HCT116 (cell line): Measurements from ENCODE around the gene CAPZB. TPM values are rescaled to one million over a fixed set of nuclear protein-coding genes. Genes with fewer than 3 reads are reported as not detected.

Experiments
- ATAC-seq: fragments of 200-7000 bp; cut with Tn5 transposase; 2 replicates; pipeline ENCODE4 v1.9.1; 2020; ENCODE audit warnings: mild to moderate bottlenecking, moderate library complexity
- BruUV-seq: library from RNA; stranded (reverse); fragments of 400-500 nt; replicated peaks from 2 replicates; lab custom pipeline; 2021; lab: Mats Ljungman, UMichigan
- CTCF ChIA-PET: fragments of 300-600 bp; sonication (Branson Sonifier 250); formaldehyde crosslinking; loops from one replicate; lab custom pipeline; 2021; ENCODE audit warnings: antibody characterized with exemption; lab: Charles Lee
- POLR2A ChIA-PET: fragments of 300-600, 350-600 bp; sonication (Branson Sonifier 250); formaldehyde crosslinking; loops from one replicate; lab custom pipeline; 2021; ENCODE audit warnings: antibody characterized with exemption; lab: Charles Lee
- RAD21 ChIA-PET, 2 experiments: fragments of 300-600 bp; sonication (Branson Sonifier 250); formaldehyde crosslinking; loops; one replicate each; lab custom pipeline; 2023; ENCODE audit warnings: low total read pairs in 2 of 2; ENCODE audit not compliant: uncharacterized antibody in 2 of 2, unreplicated experiment in 2 of 2, low non-redundant PET in 1 of 2; lab: Charles Lee
- DNase-seq: peaks from one replicate; pipeline ENCODE4 v3.0.0-alpha.2; 2010; ENCODE audit warnings: low read depth, low spot score
- H2AFZ ChIP-seq: fragments of 200-600 bp; shearing (Covaris generic), sonication (generic); 2 replicates; pipeline ENCODE4 v1.6.1; 2017; ENCODE audit warnings: low read depth, mixed run types, mixed read lengths, antibody characterized with exemption, low read length; ENCODE audit not compliant: poor library complexity, severe bottlenecking
- H3K27ac ChIP-seq: 2 replicates; pipeline ENCODE4 v1.5.1; 2012; ENCODE audit warnings: low read depth, low read length
- H3K27me3 ChIP-seq: fragments of 200-600 bp; sonication (generic); 2 replicates; pipeline ENCODE4 v1.6.1; 2016; ENCODE audit warnings: mixed run types, low read length, mixed read lengths; ENCODE audit not compliant: insufficient read depth
- H3K36me3 ChIP-seq, 2 experiments: fragments of 200-500 bp in 1 of 2; fragments of 200-600 bp in 1 of 2; sonication (Bioruptor generic) in 1 of 2; sonication (generic) in 1 of 2; 2 replicates each; pipeline versions ENCODE4 v1.5.1 to v1.6.1; 2014 to 2016; ENCODE audit warnings: low read length in 2 of 2, inconsistent platforms in 1 of 2, mixed read lengths in 1 of 2, mixed run types in 1 of 2; ENCODE audit not compliant: insufficient read depth in 2 of 2, control insufficient read depth in 1 of 2
- H3K4me1 ChIP-seq, 2 experiments: fragments of 200-600 bp in 1 of 2; sonication (generic) in 1 of 2; 2 replicates each; pipeline versions ENCODE4 v1.5.1 to v1.6.1; 2012 to 2017; ENCODE audit warnings: low read length in 2 of 2, inconsistent platforms in 1 of 2, mild to moderate bottlenecking in 1 of 2, mixed read lengths in 1 of 2, mixed run types in 1 of 2, moderate library complexity in 1 of 2; ENCODE audit not compliant: insufficient read depth in 2 of 2, control insufficient read depth in 1 of 2
- H3K4me2 ChIP-seq: fragments of 200-600 bp; sonication (generic); 2 replicates; pipeline ENCODE4 v1.6.1; 2017; ENCODE audit warnings: mixed run types, low read length, mixed read lengths
- H3K4me3 ChIP-seq, 2 experiments: fragments of 200-600 bp in 1 of 2; sonication (generic) in 1 of 2; replicated peaks in 1 of 2; 2 replicates each; pipeline ENCODE4 v1.5.1; 2011 to 2016; ENCODE audit warnings: low read length in 2 of 2, control low read depth in 1 of 2, low read depth in 1 of 2, mild to moderate bottlenecking in 1 of 2, mixed read lengths in 1 of 2, mixed run types in 1 of 2
- H3K79me2 ChIP-seq: fragments of 200-600 bp; sonication (generic); 2 replicates; pipeline ENCODE4 v1.6.1; 2017; ENCODE audit warnings: mild to moderate bottlenecking, mixed run types, low read length, moderate library complexity, mixed read lengths; ENCODE audit not compliant: insufficient read depth
- H3K9ac ChIP-seq: fragments of 200-600 bp; sonication (generic); 2 replicates; pipeline ENCODE4 v1.6.1; 2016; ENCODE audit warnings: low read length, mixed read lengths
- H3K9me2 ChIP-seq: fragments of 200-600 bp; sonication (generic), shearing (Covaris generic); 2 replicates; pipeline ENCODE4 v1.6.1; 2017; ENCODE audit warnings: mixed run types, mild to moderate bottlenecking, moderate library complexity; ENCODE audit not compliant: insufficient read depth
- H3K9me3 ChIP-seq, 2 experiments: fragments of 200-500 bp in 1 of 2; fragments of 200-600 bp in 1 of 2; sonication (Bioruptor generic) in 1 of 2; sonication (generic) in 1 of 2; 2 replicates each; pipeline ENCODE4 v1.6.1; 2014 to 2017; ENCODE audit warnings: low read length in 2 of 2, mixed read lengths in 2 of 2, inconsistent platforms in 1 of 2, low read depth in 1 of 2, mild to moderate bottlenecking in 1 of 2, mixed run types in 1 of 2, moderate library complexity in 1 of 2; ENCODE audit not compliant: control insufficient read depth in 1 of 2, insufficient read depth in 1 of 2
- H4K20me1 ChIP-seq: fragments of 200-600 bp; sonication (generic), shearing (Covaris generic); 2 replicates; pipeline ENCODE4 v1.6.1; 2017; ENCODE audit warnings: mixed run types, mild to moderate bottlenecking, moderate library complexity; ENCODE audit not compliant: insufficient read depth
- CEBPB ChIP-seq: IDR thresholded peaks from 2 replicates; pipeline ENCODE4 v1.6.1; 2012; ENCODE audit warnings: low read depth
- EGR1 ChIP-seq: IDR thresholded peaks from 2 replicates; pipeline ENCODE4 v1.6.1; 2012; ENCODE audit warnings: low read depth
- ELF1 ChIP-seq: IDR thresholded peaks from 2 replicates; pipeline ENCODE4 v1.6.1; 2012; ENCODE audit warnings: low read depth, borderline replicate concordance
- EZH2 ChIP-seq: fragments of 200-600 bp; sonication (generic); IDR thresholded peaks from 2 replicates; pipeline ENCODE4 v1.6.1; 2017; ENCODE audit warnings: antibody characterized with exemption, mixed run types
- JUND ChIP-seq: IDR thresholded peaks from 2 replicates; pipeline ENCODE4 v1.6.1; 2012
- POLR2A ChIP-seq: IDR thresholded peaks from 2 replicates; pipeline ENCODE4 v1.7.0; 2011; ENCODE audit warnings: borderline replicate concordance; ENCODE audit not compliant: insufficient read depth, insufficient read length; ENCODE audit errors: extremely low read depth
- RAD21 ChIP-seq: IDR thresholded peaks from 2 replicates; pipeline ENCODE4 v1.6.1; 2012; ENCODE audit warnings: low read depth, mild to moderate bottlenecking
- REST ChIP-seq: IDR thresholded peaks from 2 replicates; pipeline ENCODE4 v1.6.1; 2012; ENCODE audit warnings: low read depth
- SP1 ChIP-seq: IDR thresholded peaks from 2 replicates; pipeline ENCODE4 v1.6.1; 2012; ENCODE audit warnings: low read depth
- SRF ChIP-seq: IDR thresholded peaks from 2 replicates; pipeline ENCODE4 v1.6.1; 2012; ENCODE audit warnings: low read depth
- TCF7L2 ChIP-seq: IDR thresholded peaks from 2 replicates; pipeline ENCODE4 v1.7.0; 2011; ENCODE audit warnings: borderline replicate concordance, inconsistent platforms; ENCODE audit not compliant: insufficient read depth, insufficient read length; ENCODE audit errors: extremely low read depth
- ZBTB33 ChIP-seq: IDR thresholded peaks from 2 replicates; pipeline ENCODE4 v1.6.1; 2011; ENCODE audit warnings: mild to moderate bottlenecking, low read length, moderate library complexity; ENCODE audit not compliant: insufficient replicate concordance; ENCODE audit errors: extremely low read depth
- ZFX ChIP-seq: fragments of 450-650 bp; IDR thresholded peaks from 2 replicates; pipeline ENCODE4 v1.6.1; 2017
- ZNF274 ChIP-seq: fragments of 200-500 bp; sonication (Bioruptor generic); IDR thresholded peaks from 2 replicates; pipeline ENCODE4 v1.6.1; 2014; ENCODE audit warnings: mild to moderate bottlenecking, low read depth, low read length, inconsistent platforms
- intact Hi-C: fragments of 100-400 bp; cut with micrococcal nuclease; formaldehyde crosslinking; loops from 2 replicates; pipeline ENCODE4 v1.10.0; 2022
- total RNA-seq: library from RNA; stranded (reverse); gene quantifications from one replicate; pipeline ENCODE4 v1.2.1, GENCODE V29; 2021; ENCODE audit not compliant: unreplicated experiment

The CAPZB gene
- total RNA-seq, 1 experiment from 2014 or later = 203 TPM

DNA sequence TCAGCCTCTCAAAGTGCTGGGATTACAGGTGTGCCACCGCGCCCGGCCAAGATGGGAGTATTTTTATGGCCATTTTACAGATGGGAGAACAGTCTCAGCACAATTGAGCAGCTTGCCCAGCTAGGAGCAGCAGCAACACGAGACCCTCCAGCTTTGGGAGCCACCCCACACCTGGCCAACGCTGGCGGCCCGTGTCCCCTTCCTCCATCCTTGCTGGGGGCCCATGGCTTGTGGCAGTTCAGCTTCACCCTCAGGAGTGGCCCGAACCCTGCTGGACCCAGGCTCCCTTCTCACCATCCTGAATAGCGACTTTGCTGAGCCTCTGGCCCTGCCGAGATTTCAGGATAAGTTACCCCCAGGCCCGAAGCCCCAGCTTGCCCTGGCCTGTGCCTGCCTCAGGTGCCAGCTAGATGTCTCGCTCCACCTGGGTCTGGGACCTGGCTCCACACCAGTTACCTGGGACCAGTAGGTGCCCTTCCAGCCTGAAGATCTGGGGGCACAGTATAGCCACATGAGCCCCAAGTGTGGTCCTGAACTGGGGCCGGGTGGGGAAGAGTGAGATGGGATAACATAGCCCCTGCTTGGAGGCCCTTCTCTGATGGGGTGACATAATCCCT, 154.0 kb downstream of the CAPZB start:
- BruUV-seq = no TSS peak
- Histone ChIP-seq H3K79me2 (no peaks in the 10 kb centered on the region), H3K4me1 (peaks cover 8 to 27% of the 10 kb centered on the region in 2 experiments), H3K9ac (no peak overlapping the region), H3K4me3 (no peak overlapping the region), H3K27ac (no peak overlapping the region), H3K9me2 (no peaks in the 10 kb centered on the region), H3K9me3 (no peaks in the 10 kb centered on the region), H3K27me3 (no peaks in the 10 kb centered on the region), H2AFZ (no peak overlapping the region), H3K36me3 (no peaks in the 10 kb centered on the region; a peak in 1 of 4 replicates), H4K20me1 (no peaks in the 10 kb centered on the region), H3K4me2 (no peak overlapping the region)
- TF ChIP-seq ZFX (no peak), SRF (no peak), SP1 (no peak), ELF1 (no peak), CEBPB (no peak), EZH2 (no peak), JUND (no peak)
- POLR2A ChIA-PET = no interaction called here
- ATAC-seq (no peak), DNase-seq (no peak)
- intact Hi-C loops = no loop called here
- RAD21 ChIA-PET = no interaction called here
- CTCF ChIA-PET = interaction anchor here (1.3 kb wide), 1 partner anchor 323 kb away, joined by 3 read pairs; no protein-coding TSS in a partner anchor

GRCh38 chr1:19330449-19331135, 154.7 kb downstream of the CAPZB start:
- H3K4me2 ChIP-seq = no peak overlapping the region
- ChIA-PET CTCF (interaction anchor here (1.3 kb wide), 1 partner anchor 323 kb away, joined by 3 read pairs; no protein-coding TSS in a partner anchor), POLR2A (no interaction called here), RAD21 (no interaction called here)
- no peaks in the 10 kb centered on the region for H4K20me1 ChIP-seq
- H2AFZ ChIP-seq = no peak overlapping the region
- no peaks in the 10 kb centered on the region for H3K9me3 ChIP-seq
- no peak overlapping the region for H3K9ac ChIP-seq
- H3K4me3 ChIP-seq = no peak overlapping the region
- no peak overlapping the region for H3K27ac ChIP-seq
- H3K9me2 ChIP-seq = no peaks in the 10 kb centered on the region
- BruUV-seq = no TSS peak
- no peaks in the 10 kb centered on the region for H3K27me3 ChIP-seq
- no peaks in the 10 kb centered on the region for H3K79me2 ChIP-seq
- ATAC-seq (no peak), DNase-seq (no peak)
- no peaks in the 10 kb centered on the region; a peak in 1 of 4 replicates for H3K36me3 ChIP-seq
- H3K4me1 ChIP-seq = peaks cover 8 to 21% of the 10 kb centered on the region in 2 experiments
- intact Hi-C loops = no loop called here
- TF ChIP-seq RAD21 = no peak
- no peak for TF ChIP-seq EGR1
- TF ChIP-seq ZBTB33 = no peak
- no peak for TF ChIP-seq POLR2A
- no peak for TF ChIP-seq ZNF274
- no peak for TF ChIP-seq SRF
- no peak for TF ChIP-seq REST
- TF ChIP-seq TCF7L2 = no peak
